ENCODE data around the gene PHOSPHO1.

PHOSPHO1 gene

DNA sequence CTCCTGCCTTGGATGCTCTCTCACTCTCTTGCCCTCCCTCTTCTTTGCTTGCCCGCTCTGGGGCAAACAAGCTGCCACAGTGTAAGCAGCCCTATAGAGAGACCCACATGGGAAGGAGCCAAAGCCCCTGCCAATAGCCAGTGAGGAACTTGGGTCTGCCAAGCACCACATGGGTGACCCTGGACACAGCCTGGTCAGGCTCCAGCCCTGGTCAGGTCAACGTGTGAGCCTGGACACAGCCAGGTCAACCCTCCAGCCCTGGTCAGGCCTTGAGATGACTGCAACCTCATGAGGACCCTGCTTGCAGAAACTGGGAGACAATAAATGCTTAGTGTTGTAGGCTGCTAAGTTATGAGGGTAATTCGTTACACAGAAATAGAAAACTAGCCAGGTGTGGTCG, 14.3 kb upstream of the PHOSPHO1 start:
- no peak for DNase-seq (ENCODE audit: low read depth in 3 of 3)

DNA sequence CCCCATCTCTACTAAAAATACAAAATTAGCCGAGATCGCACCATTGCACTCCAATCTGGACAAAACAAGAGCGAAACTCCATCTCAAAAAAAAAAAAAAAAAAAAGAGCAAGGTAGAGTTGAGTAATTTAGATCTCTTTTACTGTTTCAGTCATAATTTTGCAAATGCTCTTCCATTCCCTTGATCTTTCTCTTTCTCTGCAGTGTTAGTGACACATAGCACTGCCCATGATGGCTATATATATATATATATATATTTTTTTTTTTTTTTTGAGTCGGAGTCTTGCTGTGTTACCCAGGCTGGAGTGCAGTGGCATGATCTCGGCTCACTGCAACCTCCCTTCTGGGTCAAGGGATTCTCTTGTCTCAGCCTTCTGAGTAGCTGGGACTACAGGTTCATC, 12.2 kb upstream of the PHOSPHO1 start:
- DNase-seq (ENCODE audit: low read depth in 3 of 3) = no peak

DNA sequence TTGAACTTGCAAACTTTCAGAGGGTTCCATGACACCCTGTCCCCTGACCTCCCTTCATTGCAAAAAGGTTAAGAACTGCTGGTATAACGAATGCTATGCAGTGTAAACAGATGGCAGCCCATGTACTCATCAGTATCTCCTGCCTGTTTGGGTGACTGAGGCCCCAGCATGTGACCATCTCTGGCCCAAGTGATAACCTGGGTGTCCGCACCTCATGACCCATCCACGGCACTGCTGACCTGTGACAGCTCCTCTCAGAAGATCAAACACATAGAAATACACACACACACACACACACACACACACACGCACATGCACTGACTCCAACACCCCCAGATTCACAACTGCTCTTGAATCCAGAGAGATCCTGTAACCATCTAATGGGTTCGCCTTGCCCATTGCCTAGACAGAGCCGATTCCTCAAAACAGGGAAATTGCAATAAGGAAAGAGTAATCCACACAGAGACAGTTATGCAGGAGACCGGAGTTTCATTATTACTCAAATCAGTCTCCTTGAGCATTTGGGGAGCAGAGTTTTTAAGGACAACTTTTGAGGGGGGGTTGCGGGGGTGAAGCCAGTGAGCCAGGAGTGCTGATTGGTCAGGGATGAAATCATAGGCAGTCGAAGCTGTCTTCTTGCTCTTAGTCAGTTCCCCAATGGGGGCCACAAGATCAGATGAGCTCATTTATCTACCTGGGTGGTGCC, 11.3 kb upstream of the PHOSPHO1 start:
- no peak for DNase-seq (ENCODE audit: low read depth in 3 of 3)

DNA sequence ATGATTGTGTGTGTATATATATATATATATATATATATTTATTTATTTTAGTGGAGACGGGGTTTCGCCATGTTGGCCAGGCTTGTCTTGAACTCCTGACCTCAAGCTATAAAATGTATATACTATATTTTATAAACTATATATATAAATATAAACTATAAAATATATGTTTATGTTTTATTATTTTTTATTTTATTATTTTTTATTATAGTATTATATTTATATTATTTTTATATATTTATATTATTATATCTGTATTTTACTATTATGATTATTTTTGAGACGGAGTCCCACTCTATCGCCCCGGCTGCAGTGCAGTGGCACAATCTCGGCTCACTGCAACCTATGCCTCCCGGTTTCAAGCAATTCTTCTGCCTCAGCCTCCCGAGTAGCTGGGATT, 10.5 kb upstream of the PHOSPHO1 start:
- DNase-seq (ENCODE audit: low read depth in 3 of 3) = no peak

DNA sequence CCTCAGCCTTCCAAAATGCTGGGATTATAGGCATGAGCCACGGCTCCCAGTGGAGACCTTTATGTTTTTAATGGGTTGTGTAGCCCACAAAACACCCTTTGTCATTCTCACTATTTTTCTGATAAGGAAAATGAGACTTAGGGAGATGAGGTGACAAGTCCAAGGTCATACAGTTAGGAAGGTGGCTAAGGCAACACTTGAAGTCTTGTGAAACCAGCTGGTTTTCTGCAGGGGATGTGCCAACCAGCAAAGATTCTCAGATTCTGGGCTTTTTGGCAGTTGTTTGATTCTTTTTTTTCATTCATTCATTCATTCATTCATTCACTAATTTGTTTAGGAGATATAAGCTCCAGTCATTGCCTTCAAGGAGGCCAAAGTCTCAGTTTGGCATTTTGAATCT, 10.0 kb upstream of the PHOSPHO1 start:
- DNase-seq (ENCODE audit: low read depth in 3 of 3) = no peak

DNA sequence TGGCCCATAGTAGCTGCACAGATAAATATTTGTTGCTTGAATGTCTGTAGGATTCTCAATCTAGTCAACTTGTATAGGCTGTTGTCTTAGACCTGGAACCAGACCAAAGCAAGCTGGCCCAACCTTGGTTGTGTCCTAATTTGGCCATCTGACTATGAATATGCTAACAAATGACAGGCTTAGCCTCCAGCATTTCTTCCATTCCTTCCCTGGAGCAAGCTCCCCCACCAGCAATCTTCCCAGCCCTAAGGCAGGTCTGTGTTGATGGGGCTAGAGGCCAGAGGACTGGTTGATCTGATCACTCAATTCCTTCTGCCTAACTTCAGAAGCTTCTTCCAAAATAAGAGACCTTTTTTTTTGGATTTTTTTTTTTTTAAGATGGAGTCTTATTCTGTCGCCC, 9.4 kb upstream of the PHOSPHO1 start:
- no peak for DNase-seq (ENCODE audit: low read depth in 3 of 3)

DNA sequence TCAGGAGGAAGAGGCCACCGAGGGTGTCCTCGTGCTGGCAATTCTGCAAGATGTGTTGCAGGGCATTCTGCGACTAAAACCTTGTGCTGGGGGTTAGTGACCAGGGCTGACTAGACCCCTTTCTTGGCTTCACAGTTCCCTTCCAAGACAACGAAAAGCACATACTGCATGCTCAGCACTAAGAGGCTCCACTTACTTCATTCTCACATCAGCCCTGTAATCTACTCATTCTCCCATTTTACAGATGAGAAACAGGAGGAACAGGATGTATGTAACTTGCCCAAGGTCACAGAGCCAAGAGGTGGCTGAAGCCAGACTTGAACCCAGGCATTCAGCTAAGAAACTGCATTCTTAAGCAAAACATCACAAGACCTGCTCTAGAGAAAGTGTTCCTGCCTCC, 5.3 kb upstream of the PHOSPHO1 start:
- no peak for DNase-seq (ENCODE audit: low read depth in 3 of 3)

DNA sequence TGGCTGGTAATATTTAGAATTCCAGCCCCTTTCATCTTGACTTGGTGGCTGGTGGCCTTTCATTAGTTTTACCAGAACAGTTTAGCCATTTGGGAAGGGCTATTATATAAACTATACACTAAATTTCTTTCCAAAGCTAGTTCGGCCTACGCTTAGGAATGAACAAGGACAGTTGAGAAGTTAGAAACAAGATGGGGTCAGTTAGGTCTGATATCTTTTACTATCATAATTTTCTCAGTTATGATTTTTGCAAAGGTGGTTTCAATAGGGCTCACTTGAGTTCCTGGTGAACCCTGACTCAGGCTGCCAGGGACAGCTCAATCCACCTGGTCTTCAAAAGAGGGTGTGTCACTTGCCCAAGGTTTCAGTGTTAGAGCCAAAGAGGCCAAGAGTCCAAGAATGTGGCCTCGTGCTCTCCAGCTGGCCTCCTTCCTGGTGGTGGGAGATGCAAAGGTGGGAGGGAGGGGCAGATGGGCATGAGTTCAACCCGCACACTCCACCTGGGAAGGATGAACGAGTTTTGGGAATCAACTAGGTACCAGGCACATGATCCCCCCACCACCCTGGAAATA, 4.0 kb upstream of the PHOSPHO1 start:
- no peak for DNase-seq (ENCODE audit: low read depth in 3 of 3)

DNA sequence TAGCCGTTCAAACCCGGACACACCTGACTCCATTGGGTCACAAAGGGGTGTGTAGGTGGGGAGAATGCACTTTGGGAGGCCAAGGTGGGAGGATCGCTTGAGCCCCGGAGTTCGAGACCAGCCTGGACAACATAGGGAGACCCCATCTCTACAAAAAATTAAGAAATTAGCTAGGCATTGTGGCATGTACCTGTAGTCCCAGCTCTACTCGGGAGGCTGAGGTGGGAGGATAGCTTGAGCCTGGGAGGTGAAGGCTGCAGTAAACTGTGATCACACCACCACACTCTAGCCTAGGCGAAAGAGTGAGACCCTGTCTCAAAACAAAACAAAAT, 942 bp upstream of the PHOSPHO1 start:
- DNase-seq (ENCODE audit: low read depth in 3 of 3) = no peak

DNA sequence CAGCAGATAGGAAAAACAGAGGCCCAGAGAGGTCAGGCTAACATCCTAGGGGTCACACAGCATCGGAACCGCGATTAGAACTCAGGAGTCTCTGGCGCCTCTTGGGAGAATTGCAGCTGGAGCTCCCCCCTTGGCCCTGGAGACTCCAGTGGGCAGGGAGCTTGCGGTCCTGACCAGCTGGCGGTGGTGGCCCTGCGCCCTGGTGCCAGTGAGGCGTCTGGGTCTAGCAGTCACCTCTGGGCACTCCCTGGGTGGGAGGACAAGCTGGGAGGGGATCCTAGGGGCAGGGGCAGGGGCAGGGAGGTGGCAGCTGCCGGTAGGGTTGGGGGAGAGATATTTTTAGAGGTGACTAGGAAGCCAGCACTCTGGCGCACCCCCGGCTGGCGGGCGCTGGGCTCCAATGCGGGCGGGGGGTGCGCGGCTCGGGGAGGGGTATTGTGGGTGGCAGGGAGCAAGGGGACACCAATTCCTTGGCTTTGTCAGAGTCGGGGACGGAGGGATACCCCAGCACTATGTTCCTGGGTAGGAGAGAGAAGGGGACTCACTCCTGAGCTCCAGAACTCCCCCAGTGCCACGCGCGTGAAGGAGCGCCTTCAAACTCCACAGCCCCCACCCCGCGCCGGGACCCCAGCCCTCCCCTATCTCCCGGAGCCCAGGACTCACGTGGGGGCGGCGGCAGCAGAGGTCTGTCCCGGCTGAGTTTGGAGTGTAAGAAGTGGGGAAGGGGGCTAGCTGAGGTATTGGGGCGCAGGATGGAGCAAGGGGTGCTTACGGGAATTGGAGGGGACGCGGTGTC, 584 bp downstream of the PHOSPHO1 start:
- no peak for DNase-seq (ENCODE audit: low read depth in 3 of 3)

DNA sequence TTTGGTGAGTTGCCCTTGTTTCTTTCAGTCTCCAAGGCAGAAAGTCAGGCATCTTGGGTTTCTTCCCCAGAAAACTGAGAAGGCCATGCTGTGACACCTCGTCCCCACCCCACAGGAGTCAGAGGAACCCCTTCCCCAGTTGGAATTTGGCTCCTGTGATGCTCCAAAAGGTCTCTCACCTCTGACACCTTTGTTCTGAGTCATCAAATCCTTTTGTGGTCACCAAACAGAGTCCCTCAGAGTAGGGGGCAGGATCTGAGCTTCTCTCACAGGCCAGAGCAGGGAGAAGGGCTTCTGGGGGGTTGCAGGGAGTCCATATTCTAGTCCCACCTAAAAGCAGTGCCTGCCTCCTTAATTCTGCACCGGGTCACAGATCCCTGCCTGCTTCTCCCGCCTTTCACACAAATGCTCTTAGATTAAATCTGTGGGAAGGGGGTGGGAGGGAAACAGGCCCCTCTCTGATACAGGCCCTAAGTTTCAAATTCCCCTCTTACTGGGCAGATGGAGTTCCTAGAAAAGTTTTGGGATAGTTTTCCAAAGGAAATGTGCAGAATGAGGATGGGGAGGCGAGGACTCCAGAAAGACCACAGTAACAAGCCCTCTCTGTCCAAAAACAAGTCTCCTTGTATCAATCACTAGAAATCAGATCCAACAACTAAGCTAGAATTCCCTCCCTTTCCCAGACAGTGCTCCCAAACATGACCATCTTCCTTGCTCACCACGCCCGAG, 1.3 kb downstream of the PHOSPHO1 start:
- DNase-seq (ENCODE audit: low read depth in 3 of 3) = no peak

DNA sequence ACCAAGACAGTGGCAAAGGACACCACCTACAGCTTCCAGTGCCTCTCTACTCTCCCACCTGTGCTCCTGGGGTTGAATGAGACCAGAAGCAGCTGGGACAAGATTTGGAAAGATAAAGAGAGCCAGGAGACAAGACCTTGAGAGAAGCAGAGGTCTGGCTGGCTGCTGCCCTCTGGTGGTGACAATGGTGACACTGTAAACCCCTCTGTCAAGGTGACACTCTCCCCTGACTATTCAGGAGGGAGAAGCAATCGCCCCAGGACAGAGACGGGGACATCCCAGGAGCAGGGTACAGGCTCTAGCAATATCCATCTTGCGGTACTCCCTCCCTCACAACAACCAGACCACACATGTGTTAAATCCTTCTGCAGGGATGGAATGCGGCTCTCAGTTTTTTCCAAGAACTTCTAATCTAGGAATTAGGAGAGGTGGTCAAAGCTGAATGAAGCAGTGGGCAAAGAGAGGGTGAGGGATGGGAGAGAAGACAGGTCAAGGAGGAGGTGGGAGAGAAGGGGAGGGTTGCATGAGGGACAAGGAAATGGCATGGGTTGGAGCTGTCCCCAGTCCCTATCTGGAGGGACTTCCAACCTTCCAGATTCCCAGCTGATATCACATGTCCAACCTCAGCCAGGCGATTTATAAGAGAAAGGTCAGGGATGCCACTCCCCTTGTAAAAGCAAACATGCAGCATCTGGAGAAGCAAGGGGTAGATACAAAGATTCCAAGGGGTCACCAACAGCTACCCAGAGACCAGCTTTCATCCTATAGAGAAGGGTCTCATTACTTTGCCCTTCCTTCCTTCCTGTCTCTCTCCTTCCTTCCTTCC, 2.9 kb downstream of the PHOSPHO1 start:
- peak; percentile 56 to 76 (median 63) for DNase-seq (ENCODE audit: low read depth in 3 of 3)

DNA sequence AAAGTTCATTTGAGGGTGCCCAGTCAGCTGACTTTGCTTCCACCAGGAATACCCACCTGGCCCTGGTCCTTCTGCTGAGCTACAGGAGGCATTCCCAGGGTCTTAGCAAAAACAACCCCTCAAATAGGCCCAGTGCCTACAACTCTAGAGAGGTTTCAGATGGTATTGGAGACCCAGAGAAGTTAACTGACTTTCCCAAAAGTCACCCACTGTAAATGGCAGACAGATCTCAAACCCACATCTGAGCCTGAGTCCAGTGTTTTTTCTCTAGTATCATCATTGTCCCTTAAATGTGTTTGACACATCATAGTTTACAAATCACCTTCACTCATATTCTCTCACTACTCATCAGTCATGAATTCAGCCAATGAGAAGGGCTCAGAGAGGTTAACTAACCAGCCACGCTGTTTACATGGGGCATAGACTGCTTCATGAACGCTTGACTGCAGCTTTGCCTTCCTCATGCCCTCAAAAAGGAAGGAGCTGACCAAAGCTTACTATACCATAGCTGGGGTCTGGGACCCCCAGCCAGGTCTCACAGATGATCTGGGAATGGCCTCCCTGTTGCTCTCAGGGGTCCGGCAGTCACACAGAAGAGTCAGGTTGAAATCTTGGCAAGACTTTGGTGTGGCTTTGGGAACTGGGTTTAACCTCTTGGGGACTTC, 3.7 kb downstream of the PHOSPHO1 start:
- DNase-seq (ENCODE audit: low read depth in 3 of 3) = no peak

DNA sequence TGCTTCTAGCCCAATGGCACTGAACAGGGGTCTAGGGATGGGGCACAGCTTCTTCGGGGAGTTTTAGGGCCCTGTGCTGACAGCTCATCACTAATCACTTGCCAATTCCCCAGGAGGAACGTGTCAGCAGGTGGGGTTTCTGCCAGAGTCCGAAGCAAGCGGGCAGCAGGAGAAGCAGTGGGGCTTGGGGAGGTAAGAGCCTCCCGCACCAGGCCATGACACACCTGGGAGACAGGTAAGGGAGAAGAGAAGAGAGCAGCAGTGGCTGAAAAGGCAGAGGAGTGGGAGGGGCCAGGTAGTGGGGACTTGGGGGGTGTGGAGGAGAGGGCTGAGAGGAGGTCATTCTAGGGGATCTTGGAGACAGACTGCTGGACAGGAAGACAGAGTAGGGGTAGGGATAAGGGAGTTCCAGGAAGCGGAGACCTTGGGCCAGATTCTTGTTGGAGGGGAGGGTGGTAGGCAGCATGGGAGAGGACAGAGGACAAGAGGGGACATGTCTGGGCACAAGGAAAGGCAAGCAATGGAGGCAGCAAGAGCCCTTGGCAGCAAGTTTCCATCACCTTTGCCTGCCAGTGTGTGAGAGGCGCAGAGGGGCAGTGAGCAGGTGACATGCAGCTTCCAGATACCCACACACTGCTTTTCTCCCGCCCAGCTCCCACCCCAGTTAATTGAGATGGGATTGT, 4.9 kb downstream of the PHOSPHO1 start:
- no peak for DNase-seq (ENCODE audit: low read depth in 3 of 3)

DNA sequence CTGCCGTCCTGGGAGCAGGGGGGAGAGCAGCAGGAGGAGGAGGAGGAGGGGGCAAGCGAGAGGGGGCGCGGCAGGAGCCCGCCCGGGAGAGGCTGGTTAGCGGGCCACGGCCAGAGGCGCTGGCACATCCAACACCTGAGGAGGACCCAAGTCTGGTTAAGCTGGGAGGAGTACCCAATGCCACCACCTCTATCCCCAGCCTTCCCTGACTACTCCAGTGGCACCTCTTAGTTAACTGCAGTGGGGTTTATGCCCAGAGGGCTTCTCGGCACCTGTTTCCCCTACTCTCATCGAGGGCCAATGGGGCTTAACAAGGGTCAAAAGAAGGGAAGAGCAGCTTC, 5.6 kb downstream of the PHOSPHO1 start:
- DNase-seq (ENCODE audit: low read depth in 3 of 3) = no peak

DNA sequence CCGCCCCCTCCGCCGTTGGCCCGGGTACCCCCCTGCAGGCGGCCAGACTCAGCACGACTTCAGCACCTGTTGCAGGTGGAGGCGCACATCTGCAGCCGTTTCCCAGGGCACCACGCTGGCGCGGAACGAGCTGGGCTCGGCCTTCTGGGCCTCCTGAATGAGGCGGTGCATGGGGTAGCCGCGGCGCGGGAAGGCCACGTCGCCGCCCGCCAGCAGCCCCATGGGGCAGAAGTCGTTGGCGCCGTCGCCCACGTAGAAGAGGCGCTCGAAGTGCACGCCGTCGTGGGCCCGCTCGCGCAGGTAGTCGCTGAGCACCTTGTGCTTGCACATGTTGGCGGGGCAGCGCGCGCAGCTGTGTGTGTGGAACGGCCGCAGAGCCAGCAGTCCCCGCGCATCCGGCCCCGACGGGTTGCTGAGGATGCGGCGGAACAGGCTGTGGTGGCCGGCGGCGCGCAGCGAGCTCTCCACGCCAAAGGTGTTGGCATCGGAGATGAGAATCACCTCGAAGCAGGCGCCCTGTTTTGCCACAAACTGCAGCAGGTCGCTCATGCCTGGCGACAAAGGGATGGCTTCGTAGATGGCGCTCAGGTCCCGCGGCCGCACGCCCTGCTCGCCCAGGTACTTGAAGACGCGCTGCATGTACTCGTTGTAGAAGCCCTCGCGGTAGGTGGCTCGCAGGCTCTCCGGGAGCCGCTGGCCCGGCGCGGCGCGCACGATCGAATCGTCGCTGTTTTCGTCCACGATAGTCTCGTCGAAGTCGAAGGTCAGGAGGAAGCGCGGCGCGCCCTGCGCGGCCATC, 6.2 kb downstream of the PHOSPHO1 start:
- DNase-seq (ENCODE audit: low read depth in 3 of 3) = peak in 1 of 3 experiments; percentile 48

DNA sequence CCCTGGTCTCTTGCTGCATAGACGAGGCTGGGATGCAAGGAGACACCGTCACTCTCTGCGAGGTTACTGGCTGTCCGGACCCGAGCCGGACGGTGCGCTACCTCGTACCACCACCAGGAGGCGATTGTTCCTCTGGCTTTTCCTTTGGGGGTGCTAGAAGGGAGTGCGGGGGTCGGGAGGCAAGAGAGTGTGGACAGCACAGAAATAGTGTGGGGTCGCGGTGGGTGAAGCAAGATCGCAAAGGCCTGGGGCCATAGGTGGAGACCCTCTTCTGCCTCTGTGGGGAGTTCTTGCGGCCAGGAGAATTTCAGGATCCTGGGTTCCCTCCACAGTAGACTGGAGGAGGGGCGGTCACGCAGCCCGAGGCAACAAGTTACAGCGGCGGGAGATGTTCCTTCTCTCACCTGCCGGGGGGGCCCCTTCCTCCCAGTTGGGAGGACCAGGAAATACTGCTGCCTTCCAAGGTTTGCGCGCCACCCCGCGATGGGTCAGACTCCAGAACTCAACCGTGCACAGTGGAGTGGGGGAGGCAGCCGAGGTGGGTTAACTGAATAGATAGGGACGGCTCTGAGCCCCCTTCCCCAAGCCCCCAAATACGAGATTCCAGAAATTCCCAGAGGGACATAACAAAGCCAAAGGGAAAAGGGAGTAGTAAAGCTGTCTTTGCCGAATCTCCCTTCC, 6.9 kb downstream of the PHOSPHO1 start:
- peak in 2 of 3 experiments; percentile 55 to 70 for DNase-seq (ENCODE audit: low read depth in 3 of 3)

DNA sequence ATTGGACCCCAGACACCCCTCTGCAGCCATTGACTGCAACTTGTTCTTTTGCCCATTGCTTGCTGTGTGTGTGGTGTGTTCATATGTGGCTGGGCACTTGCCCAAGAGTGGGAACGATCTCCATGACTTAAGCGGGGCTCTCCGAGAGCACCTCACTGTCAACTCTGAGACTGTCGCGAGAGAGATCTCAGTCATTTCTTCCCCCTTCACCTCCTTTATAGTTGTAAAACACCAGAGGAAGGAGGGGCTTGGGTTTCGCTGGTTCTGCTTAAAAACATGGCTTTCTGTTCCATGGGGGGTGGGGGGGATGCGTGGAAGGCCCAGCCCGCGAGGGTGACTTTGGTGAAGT, 7.4 kb downstream of the PHOSPHO1 start:
- no peak for DNase-seq (ENCODE audit: low read depth in 3 of 3)

DNA sequence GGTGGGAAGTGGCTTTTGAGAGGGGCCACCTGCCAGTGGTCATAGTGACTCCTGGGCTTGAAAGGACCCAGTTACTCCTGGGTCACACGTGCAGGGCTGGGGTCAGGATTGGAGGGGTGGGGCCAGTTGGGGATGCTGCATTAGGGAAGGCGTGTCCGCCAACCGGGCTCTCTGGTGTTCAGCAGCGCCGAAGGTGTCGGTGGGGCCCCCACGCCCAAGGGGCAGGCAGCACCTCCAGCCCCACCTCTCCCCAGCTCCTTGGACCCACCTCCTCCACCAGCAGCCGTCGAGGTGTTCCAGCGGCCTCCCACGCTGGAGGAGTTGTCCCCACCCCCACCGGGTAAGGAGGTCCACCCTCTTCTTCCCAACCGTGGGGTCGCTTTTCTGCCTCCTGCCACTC, 10.6 kb downstream of the PHOSPHO1 start:
- DNase-seq (ENCODE audit: low read depth in 3 of 3) = no peak
